Uterus (tissue), 4 donors: ENCODE data around the gene QTRT2. TPM values are rescaled to one million over a fixed set of nuclear protein-coding genes. Genes with fewer than 3 reads are reported as not detected.

Source experiments
- DNase-seq, 2 donors: peaks; one replicate each; pipeline ENCODE4 v3.0.0-alpha.2; 2019 to 2020
- H3K27ac ChIP-seq, 2 donors: fragments of 200-600 bp; sonication (generic); 1 replicate in 1 of 2; 2 replicates in 1 of 2; pipeline ENCODE4 v1.5.1; 2016 to 2018
- H3K27me3 ChIP-seq, 2 donors: fragments of 200-600 bp; sonication (generic); one replicate each; pipeline ENCODE4 v1.5.1; 2018 to 2019; ENCODE audit warnings: control low read depth in 1 of 2
- H3K36me3 ChIP-seq, 2 donors: fragments of 200-600 bp; sonication (generic); one replicate each; pipeline ENCODE4 v1.5.1; 2019; ENCODE audit warnings: control low read depth in 1 of 2
- H3K4me1 ChIP-seq, 2 donors: fragments of 200-600 bp; sonication (generic); one replicate each; pipeline ENCODE4 v1.5.1; 2018 to 2019; ENCODE audit warnings: control low read depth in 1 of 2
- H3K4me3 ChIP-seq, 2 donors: fragments of 200-600 bp; sonication (generic); 1 replicate in 1 of 2; 2 replicates in 1 of 2; pipeline ENCODE4 v1.5.1; 2018 to 2019; ENCODE audit warnings: mild to moderate bottlenecking in 1 of 2
- H3K9me3 ChIP-seq, 2 donors: fragments of 200-600 bp; sonication (generic); one replicate each; pipeline ENCODE4 v1.5.1; 2019; ENCODE audit warnings: control low read depth in 1 of 2
- POLR2A ChIP-seq, 2 donors: fragments of 450-650 bp; IDR thresholded peaks; one replicate each; pipeline ENCODE4 v1.6.1; 2016; ENCODE audit warnings: antibody characterized with exemption in 2 of 2, mild to moderate bottlenecking in 1 of 2, moderate library complexity in 1 of 2
- intact Hi-C: fragments of 100-400 bp; cut with DNase I; formaldehyde crosslinking; loops from one replicate; pipeline ENCODE4 v1.15.1; 2023; ENCODE audit warnings: low total_unique reads
- total RNA-seq, 4 donors: library from RNA; depleted of rRNA in 3 of 4; stranded (reverse); fragments of >200 nt in 3 of 4; gene quantifications; one replicate each; pipeline versions ENCODE4 v1.1.0 to v1.2.4, GENCODE V29; 2014 to 2023
- TF ChIP-seq, protein P1 (sequence below), 4 experiments: fragments of 200-600 bp in 2 of 4; fragments of 450-650 bp in 2 of 4; sonication (generic) in 2 of 4; IDR thresholded peaks; one replicate each; pipeline ENCODE4 v1.5.1; 2016 to 2019; ENCODE audit warnings: antibody characterized with exemption in 4 of 4, mild to moderate bottlenecking in 2 of 4, moderate library complexity in 1 of 4
- donor health status: DM: yes; HTN: yes; CAD: no.

The QTRT2 gene
- total RNA-seq, 4 donors from 2014 or later: 2.4 to 54.5 (median 25.4) TPM

DNA sequence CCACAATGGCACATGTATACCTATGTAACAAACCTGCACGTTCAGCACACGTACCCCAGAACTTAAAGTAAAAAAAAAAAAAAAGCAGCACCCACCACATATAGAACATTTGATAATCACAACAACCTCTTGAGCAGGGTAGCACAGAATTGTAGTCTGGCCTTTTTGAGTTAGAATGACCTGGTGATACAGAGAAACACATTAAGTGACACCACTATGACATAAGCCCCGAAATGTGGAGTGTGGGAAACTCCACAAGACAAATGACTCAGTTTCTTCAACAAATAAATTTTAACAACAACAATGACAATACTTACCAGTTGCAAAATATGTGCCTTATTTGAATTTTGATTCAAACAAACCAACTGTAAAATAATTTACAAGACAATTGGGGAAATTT, 76.0 kb downstream of the QTRT2 start:
- intact Hi-C loops: no loop called here
- H3K4me1 ChIP-seq: no peaks in the 10 kb centered on the region

DNA sequence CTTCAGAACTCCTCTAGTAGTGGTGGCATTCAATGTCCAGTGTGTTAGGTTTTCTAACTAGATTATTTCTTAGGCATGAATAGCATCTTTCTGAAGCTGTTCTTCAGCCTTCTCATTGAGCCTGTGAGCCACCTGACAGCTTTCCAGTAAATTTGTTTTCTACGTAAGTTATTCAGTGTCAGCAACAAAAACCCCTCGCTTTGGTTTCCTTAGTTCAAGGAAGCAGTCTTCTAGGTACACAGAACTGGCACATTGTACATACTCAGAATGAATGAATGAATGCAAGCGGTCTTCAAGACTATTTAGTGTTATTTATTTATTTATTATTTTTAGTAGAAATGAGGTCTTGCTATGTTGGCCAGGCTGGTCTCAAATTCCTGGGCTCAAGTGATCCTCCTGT, 77.4 kb downstream of the QTRT2 start:
- Histone ChIP-seq H3K4me1 (no peaks in the 10 kb centered on the region), H3K4me3 (no peak overlapping the region), H3K36me3 (no peaks in the 10 kb centered on the region), H3K27me3 (no peaks in the 10 kb centered on the region), H3K27ac (no peak overlapping the region), H3K9me3 (no peaks in the 10 kb centered on the region)
- no peak for TF ChIP-seq POLR2A (IDR thresholded peaks at IDR 0.05)
- TF ChIP-seq, protein P1, sequence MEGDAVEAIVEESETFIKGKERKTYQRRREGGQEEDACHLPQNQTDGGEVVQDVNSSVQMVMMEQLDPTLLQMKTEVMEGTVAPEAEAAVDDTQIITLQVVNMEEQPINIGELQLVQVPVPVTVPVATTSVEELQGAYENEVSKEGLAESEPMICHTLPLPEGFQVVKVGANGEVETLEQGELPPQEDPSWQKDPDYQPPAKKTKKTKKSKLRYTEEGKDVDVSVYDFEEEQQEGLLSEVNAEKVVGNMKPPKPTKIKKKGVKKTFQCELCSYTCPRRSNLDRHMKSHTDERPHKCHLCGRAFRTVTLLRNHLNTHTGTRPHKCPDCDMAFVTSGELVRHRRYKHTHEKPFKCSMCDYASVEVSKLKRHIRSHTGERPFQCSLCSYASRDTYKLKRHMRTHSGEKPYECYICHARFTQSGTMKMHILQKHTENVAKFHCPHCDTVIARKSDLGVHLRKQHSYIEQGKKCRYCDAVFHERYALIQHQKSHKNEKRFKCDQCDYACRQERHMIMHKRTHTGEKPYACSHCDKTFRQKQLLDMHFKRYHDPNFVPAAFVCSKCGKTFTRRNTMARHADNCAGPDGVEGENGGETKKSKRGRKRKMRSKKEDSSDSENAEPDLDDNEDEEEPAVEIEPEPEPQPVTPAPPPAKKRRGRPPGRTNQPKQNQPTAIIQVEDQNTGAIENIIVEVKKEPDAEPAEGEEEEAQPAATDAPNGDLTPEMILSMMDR (IDR thresholded peaks at IDR 0.05): no peak
- intact Hi-C loops: no loop called here
- no peak for DNase-seq

More for the DNA sequence above, 76.0 kb downstream of the QTRT2 start:
- Histone ChIP-seq H3K4me3 (no peak overlapping the region), H3K27ac (no peak overlapping the region), H3K9me3 (no peaks in the 10 kb centered on the region), H3K27me3 (no peaks in the 10 kb centered on the region), H3K36me3 (no peaks in the 10 kb centered on the region)
- TF ChIP-seq, protein P1 (IDR thresholded peaks at IDR 0.05): no peak
- no peak for TF ChIP-seq POLR2A (IDR thresholded peaks at IDR 0.05)
- DNase-seq: no peak

Other genes with a start within 250 kb of the QTRT2 start
- gene GRAMD1C, start 217.9 kb upstream of the QTRT2 start, total RNA-seq: 10 to 100 TPM in 2 of 4 donors, 1 to 10 TPM in 1, under 1 TPM in 1; 0.26 to 16.6 (median 6.9) TPM
- gene ZDHHC23, start 108.7 kb upstream of the QTRT2 start, total RNA-seq: 10 to 100 TPM in 1 of 4 donors, 1 to 10 TPM in 2, under 1 TPM in 1; 0.29 to 10.8 (median 4.9) TPM
- gene CCDC191, start 211 bp upstream of the QTRT2 start, total RNA-seq: 1 to 10 TPM; 4.1 to 9.8 (median 7.0) TPM
- gene DRD3, start 122.3 kb downstream of the QTRT2 start, total RNA-seq: not detected
- not detected for gene ZNF80, start 180.8 kb downstream of the QTRT2 start, total RNA-seq
- under 1 TPM in 2 of 4 donors, not detected in 2; 0.12 to 0.28 TPM for gene TIGIT, start 237.3 kb downstream of the QTRT2 start, total RNA-seq